ENCODE results near the gene CTSK. TPM values are rescaled to one million over a fixed set of nuclear protein-coding genes. Genes with fewer than 3 reads are reported as not detected.
"Not testable (repeated sequence)": the region's sequence is repeated elsewhere in the genome, so short reads cannot be mapped to it uniquely, and the experiment has no call there.

Gene CTSK
- total RNA-seq, 6 donors from 2014 or later, result 9.6 to 35.4 (median 19.8) TPM

- Histone ChIP-seq H3K27me3 (no peaks in the 10 kb centered on the region), H3K27ac (no peak overlapping the region), H3K4me3 (no peak overlapping the region), H3K36me3 (peaks cover 2 to 64% (median 18%) of the 10 kb centered on the region in 4 donors), H3K9me3 (no peaks in the 10 kb centered on the region), H3K4me1 (no peaks in the 10 kb centered on the region)
- no peak for DNase-seq
- TF ChIP-seq CTCF (IDR thresholded peaks at IDR 0.05), result no peak
- TF ChIP-seq POLR2AphosphoS5 (IDR thresholded peaks at IDR 0.05), result no peak
- no peak for TF ChIP-seq POLR2A (IDR thresholded peaks at IDR 0.05)
- TF ChIP-seq EP300 (IDR thresholded peaks at IDR 0.05), result no peak
- WGBS, 2 donors, result 77 to 84% methylated on average over 4 of the region's 4 CpGs
- ATAC-seq (ENCODE audit: low FRiP score in 2 of 2), result no peak
Measured at GRCh38 chr1:150798525-150798924, 9.5 kb downstream of the CTSK start.

DNA sequence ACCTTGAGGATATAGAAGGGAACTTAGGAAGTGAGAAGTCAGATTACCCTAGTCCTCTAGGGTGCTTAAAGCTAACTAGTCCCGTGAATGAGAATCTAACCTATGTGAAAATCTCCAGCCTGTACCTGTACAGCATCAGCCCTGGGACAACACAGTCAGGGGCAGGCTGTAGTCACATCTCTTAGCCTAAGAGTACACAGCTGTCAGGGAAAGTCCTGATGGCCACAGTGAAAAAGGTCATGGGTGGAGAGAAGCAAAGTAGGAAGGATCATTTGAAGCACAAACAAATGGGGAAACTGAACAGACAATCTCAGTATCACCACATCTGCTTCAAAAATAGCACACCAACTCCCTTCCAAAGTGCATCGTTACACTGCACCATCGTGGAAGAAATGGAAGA, 11.7 kb downstream of the CTSK start:
- 88 to 91% methylated on average over 3 of the region's 3 CpGs for WGBS, 2 donors
- Histone ChIP-seq H3K4me1 (peaks cover 0 to 8% (median 0%) of the 10 kb centered on the region in 4 donors), H3K27ac (no peak overlapping the region), H3K4me3 (no peak overlapping the region), H3K9me3 (no peaks in the 10 kb centered on the region), H3K36me3 (peaks cover 0 to 49% (median 18%) of the 10 kb centered on the region in 4 donors), H3K27me3 (no peaks in the 10 kb centered on the region)
- DNase-seq, result no peak
- TF ChIP-seq CTCF (IDR thresholded peaks at IDR 0.05) (no peak), POLR2AphosphoS5 (IDR thresholded peaks at IDR 0.05) (no peak), EP300 (IDR thresholded peaks at IDR 0.05) (no peak), POLR2A (IDR thresholded peaks at IDR 0.05) (no peak)
- ATAC-seq (ENCODE audit: low FRiP score in 2 of 2), result no peak

DNA sequence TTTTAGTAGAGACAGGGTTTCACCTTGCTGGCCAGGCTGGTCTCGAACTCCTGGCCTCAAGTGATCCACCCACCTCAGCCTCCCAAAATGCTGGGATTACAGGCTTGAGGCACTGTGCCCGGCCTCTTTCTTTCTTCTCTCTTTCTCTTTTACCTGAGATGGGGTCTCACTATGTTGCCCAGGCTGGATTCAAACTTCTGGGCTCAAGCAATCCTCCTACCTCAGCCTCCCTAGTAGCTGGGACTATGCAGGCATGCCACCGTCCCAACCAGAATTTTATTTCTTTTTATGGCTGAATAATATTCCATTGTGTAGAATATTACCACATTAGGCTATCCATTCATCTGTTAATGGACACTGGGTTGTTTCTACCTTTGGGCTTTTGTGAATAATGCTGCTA, 14.3 kb downstream of the CTSK start:
- H3K9me3 ChIP-seq; H3K4me3 ChIP-seq; H3K27me3 ChIP-seq; ATAC-seq (ENCODE audit: low FRiP score in 2 of 2); DNase-seq: not testable (repeated sequence)
- Histone ChIP-seq H3K36me3 (peaks cover 0 to 40% (median 10%) of the 10 kb centered on the region in 4 donors), H3K4me1 (peaks cover 0 to 17% (median 0%) of the 10 kb centered on the region in 4 donors), H3K27ac (peak overlapping the region in 1 of 4 donors; percentile 30)
- WGBS, 2 donors, result 93 to 95% methylated on average over 3 of the region's 3 CpGs

DNA sequence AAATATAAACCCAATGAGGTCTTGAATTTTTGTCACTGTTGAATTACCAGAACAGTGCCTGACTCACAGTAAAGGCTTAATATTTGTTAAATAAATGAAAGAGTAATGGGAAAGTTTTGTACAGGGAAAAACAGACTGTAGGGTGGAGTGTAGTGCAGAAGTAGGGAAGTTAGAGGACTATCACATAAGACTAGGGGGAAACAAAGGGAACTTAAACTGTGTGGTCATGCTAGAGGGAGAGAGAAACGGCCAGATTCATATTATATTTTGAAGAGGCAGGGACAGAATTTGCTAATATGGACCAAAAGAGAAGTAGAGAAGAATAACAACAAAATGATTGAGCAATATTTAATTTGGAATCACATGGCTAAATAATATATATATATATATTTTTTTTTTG, 14.8 kb downstream of the CTSK start:
- H3K4me1 ChIP-seq, result peaks cover 0 to 17% (median 0%) of the 10 kb centered on the region in 4 donors
- no peaks in the 10 kb centered on the region for H3K9me3 ChIP-seq
- WGBS, 2 donors, result 56 to 61% methylated on average over 1 of the region's 1 CpG
- peak in 1 of 2 donors; percentile 66 for ATAC-seq (ENCODE audit: low FRiP score in 2 of 2)
- H3K4me3 ChIP-seq, result no peak overlapping the region
- H3K27me3 ChIP-seq, result no peaks in the 10 kb centered on the region
- DNase-seq, result no peak
- TF ChIP-seq CTCF (IDR thresholded peaks at IDR 0.05), result no peak
- TF ChIP-seq POLR2AphosphoS5 (IDR thresholded peaks at IDR 0.05), result no peak
- no peak for TF ChIP-seq EP300 (IDR thresholded peaks at IDR 0.05)
- no peak for TF ChIP-seq POLR2A (IDR thresholded peaks at IDR 0.05)
- peak overlapping the region in 2 of 4 donors; percentile 30 to 36 for H3K27ac ChIP-seq
- H3K36me3 ChIP-seq, result peaks cover 0 to 34% (median 8%) of the 10 kb centered on the region in 4 donors

DNA sequence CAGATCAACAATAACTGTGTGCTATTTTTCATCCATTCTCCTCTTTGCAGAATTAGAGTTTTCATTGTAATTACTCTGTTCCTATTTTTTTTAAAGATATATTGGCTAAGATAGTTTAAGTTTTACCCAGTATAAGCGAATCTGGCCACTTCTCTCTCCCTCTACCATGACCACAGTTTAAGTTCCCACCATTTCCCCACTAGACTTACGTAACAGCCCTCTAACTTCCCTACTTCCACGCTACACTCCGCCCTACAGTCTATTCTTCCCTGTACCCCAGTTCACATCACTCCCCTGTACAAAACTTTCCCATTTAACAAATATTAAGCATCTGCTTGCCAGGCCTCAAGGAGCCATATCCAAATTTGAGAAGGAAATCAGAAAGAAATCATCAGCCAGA, 16.5 kb downstream of the CTSK start:
- Histone ChIP-seq H3K27me3 (no peaks in the 10 kb centered on the region), H3K27ac (peak overlapping the region in 2 of 4 donors; percentile 36 to 55), H3K4me3 (no peak overlapping the region), H3K9me3 (no peaks in the 10 kb centered on the region), H3K36me3 (peaks cover 0 to 18% (median 1%) of the 10 kb centered on the region in 4 donors), H3K4me1 (peaks cover 0 to 17% (median 0%) of the 10 kb centered on the region in 4 donors)
- ATAC-seq (ENCODE audit: low FRiP score in 2 of 2) (peak in 1 of 2 donors; percentile 82), DNase-seq (peak in 1 of 2 donors; percentile 35)
- TF ChIP-seq POLR2AphosphoS5 (IDR thresholded peaks at IDR 0.05) (no peak), CTCF (IDR thresholded peaks at IDR 0.05) (no peak), EP300 (IDR thresholded peaks at IDR 0.05) (no peak), POLR2A (IDR thresholded peaks at IDR 0.05) (no peak)
- WGBS, 2 donors, result 77 to 79% methylated on average over 4 of the region's 4 CpGs

All from upper lobe of left lung (tissue), 6 donors.